Lower leg skin (tissue), 3 donors: ENCODE data around the gene SLC35B2.

Experiments used
- CTCF ChIP-seq, 3 donors: fragments of 450-650 bp; IDR thresholded peaks; one replicate each; pipeline ENCODE4 v1.5.1; 2016; ENCODE audit warnings: antibody characterized with exemption in 3 of 3, mild to moderate bottlenecking in 3 of 3, moderate library complexity in 2 of 3
- POLR2A ChIP-seq, 2 donors: fragments of 450-650 bp; IDR thresholded peaks; one replicate each; pipeline ENCODE4 v1.6.1; 2016 to 2017; ENCODE audit warnings: antibody characterized with exemption in 2 of 2, mild to moderate bottlenecking in 1 of 2, moderate library complexity in 1 of 2

- no peak for TF ChIP-seq CTCF (IDR thresholded peaks at IDR 0.05)
- TF ChIP-seq POLR2A (IDR thresholded peaks at IDR 0.05) = no peak
Measured at GRCh38 chr6:44228836-44229235, 28.5 kb downstream of the SLC35B2 start.
